Skin epidermis (tissue), 12 donors: ENCODE data around the gene MARCHF2.

Experiments used
- H3K27ac ChIP-seq, 21 experiments: fragments of 200-600 bp; sonication (generic) in 11 of 21; one replicate each; pipeline ENCODE4 v1.5.0; 2020; ENCODE audit warnings: mild to moderate bottlenecking in 3 of 21, inconsistent platforms in 2 of 21, moderate library complexity in 2 of 21
- H3K4me3 ChIP-seq, 7 experiments: fragments of 200-600 bp; sonication (generic) in 2 of 7; one replicate each; pipeline ENCODE4 v1.5.0; 2020; ENCODE audit warnings: inconsistent platforms in 2 of 7, mild to moderate bottlenecking in 2 of 7, moderate library complexity in 1 of 7

The MARCHF2 gene

DNA sequence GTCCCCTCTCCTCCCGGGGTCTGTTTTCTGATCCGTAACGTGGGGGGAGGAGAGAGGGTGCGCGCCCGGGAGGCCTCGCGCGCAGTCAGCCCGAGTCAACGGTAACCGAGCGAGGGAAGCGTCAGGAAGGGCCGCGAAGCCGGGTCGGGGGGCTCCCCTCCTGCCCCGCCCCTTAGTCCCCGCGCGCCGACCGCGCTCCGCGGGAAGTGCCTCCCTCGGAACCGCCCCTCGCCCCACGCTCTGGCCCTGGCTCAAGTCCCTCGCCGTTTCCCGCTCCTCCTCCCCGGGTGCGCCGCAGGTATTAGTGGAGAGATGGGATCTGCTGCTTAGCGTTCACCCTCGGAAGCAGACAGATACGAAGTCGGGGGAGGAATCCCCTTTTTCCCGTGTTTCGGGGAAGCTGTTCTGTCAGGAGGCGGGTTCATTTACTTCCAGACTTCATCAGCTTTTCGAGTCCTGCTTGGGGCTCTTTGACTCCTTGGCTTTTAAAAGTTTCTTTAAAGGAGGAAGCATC, 32.4 kb downstream of the MARCHF2 start:
- Histone ChIP-seq H3K4me3 (peak overlapping the region; percentile 65 to 98 (median 94)), H3K27ac (peak overlapping the region; percentile 85 to 100 (median 97))

DNA sequence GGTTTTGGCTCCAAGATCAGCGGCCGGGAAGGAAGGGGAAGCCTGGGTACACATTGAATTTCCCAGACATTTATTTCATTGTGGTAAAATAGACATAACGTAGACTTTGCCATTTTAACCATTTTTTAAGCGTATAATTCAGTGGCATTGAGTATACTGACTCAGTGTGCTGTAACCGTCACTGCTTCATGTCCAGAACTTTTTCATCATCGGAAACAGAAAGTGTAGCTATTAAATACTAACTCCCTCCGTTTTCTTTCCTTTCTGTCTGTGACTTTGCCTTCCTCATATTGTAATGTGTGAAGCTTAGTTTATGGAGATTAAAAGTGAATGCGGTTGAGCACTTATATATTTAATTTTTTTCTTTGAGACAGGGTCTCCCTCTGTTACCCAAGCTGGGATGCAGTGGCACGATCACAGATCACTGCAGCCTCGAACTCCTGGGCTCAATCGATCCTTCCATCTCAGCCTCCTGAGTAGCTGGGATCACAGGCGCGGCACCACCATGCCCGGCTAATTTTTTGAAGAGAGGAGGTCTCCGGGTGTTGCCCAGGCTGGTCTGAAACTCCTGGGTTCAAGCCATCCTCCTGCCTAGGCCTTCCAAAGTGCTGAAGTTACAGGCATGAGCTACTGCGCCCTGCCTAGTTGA, 33.1 kb downstream of the MARCHF2 start:
- H3K4me3 ChIP-seq, result peak overlapping the region; percentile 65 to 98 (median 94)
- peak overlapping the region in 18 of 21 experiments; percentile 85 to 100 (median 98) for H3K27ac ChIP-seq

DNA sequence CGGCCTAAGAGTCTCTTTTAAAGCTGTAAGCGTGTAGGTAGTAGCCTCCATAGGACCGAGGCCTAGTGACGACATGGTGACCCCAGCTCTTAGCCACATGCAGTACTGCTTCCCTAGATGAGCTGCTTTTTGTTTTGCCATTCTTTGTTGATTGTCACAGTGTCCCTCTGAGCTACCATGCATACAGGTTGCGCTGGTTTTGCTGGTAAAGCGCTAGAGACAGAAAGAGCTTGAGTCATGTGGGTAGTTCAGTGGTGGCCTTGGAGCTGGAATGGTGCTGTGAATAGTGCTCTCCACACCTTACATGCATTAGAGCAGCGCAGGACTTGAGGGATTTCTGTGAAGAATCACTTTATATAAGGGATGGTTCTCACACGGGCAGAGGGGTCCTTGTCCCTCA, 36.7 kb downstream of the MARCHF2 start:
- Histone ChIP-seq H3K4me3 (no peak overlapping the region), H3K27ac (peak overlapping the region in 4 of 21 experiments; percentile 14 to 28 (median 18))

DNA sequence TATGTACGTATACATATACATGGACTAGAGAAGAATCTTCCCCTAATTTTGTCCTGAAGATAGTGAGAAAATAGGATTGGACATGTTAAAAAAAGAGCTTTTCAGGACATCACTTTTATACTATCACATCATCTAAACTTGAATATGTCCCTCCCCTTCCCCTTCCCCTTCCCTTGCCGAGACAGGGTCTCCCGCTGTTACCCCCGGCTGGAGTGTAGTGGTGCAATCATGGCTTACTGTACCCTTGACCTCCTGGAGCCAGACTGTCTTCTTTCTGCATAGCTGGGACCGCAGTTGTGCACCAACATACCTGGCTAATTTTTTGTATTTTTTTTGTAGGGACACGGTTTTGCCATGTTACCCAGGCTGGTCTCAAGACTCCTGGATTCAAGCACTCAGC, 38.3 kb downstream of the MARCHF2 start:
- Histone ChIP-seq H3K27ac (peak overlapping the region in 1 of 21 experiments; percentile 31), H3K4me3 (no peak overlapping the region)

DNA sequence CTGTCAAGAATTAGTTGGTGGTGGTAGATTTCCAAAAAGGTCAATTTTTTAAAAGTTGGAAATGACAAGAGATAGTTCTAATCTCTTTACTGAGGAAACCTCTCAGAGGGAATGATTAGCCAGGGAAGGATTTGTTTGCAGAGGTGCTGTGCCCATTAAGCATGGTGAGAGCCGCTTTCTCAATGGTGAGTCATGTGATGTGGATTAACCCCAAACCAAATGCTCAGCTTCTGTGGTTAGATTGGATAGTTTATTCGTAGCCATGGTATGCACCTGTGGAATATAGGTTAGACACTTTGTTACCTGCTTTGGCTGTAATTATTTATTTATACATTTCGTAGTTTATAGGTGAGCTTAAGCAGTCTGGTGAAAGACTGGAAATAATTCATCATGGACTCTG, 38.8 kb downstream of the MARCHF2 start:
- no peak overlapping the region for H3K4me3 ChIP-seq
- peak overlapping the region in 1 of 21 experiments; percentile 31 for H3K27ac ChIP-seq

DNA sequence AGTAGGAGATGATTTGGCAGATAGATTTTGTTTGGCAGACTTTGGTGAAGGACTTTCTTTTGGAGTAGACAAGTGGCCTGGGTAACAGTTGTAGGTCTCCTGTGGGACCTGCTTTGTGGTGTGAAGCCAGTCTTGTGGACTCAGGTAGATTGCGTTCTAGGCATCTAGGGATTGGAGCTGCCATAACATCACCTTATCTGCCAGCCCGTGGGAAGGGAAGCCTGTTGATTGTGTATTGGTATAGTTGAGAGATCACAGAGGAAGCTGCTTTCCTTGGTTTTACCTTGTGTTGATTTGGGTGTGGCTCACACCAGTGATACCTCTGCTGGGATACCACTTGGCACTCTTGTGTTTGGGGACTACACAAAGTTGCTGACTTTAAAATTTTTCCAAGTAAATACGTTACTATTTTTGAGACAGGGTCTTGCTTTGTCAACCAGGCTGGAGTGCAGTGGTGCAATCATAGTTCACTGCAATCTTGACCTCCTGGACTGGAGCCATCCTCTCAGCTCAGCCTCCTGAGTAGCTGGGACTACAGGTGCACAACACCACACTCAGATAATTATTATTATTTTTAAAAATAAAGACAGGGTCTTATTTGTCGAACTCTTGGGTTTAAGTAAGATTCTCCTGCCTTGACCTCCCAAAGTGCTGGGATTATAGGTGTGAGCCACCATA, 39.5 kb downstream of the MARCHF2 start:
- no peak overlapping the region for H3K27ac ChIP-seq
- H3K4me3 ChIP-seq, result no peak overlapping the region

DNA sequence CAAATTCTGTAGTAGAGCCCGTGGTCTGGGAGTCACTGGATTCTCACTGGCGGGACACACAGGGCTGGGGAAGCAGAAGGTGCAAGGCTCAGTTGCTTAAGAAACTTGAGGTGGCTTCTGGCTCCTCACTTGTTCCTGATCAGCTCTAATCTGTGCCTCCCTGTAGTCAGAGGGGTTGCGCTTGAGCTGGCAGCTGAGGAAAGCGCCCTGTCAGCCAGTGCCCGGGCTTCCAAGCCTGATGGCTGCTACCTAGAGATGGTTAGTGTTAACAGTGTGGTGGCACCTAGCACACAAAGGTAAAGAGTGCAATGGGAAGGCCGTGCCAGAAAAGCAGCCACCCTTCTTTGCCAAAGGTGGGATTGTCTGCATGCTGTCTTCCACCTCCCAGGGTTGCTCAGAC, 40.5 kb downstream of the MARCHF2 start:
- H3K4me3 ChIP-seq, result no peak overlapping the region
- peak overlapping the region in 1 of 21 experiments; percentile 6 for H3K27ac ChIP-seq

DNA sequence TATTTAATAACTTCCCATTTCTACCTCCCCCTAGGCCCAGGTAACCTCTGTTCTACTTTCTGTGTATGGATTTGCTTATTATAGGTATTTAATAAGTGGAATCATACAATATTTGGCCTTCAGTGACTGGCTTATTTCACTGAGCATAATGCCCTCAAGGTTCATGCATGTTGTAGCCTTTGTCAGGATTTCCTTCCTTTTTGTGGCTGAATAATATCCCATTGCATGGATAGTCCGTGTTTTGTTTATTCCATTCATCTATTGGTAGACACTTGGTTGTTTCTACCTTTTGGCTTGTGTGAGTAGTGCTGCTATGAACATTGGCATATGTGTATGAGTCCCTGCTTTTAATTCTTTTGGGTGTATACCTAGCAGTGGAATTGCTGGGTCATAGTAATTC, 41.1 kb downstream of the MARCHF2 start:
- no peak overlapping the region for H3K4me3 ChIP-seq
- H3K27ac ChIP-seq, result no peak overlapping the region

DNA sequence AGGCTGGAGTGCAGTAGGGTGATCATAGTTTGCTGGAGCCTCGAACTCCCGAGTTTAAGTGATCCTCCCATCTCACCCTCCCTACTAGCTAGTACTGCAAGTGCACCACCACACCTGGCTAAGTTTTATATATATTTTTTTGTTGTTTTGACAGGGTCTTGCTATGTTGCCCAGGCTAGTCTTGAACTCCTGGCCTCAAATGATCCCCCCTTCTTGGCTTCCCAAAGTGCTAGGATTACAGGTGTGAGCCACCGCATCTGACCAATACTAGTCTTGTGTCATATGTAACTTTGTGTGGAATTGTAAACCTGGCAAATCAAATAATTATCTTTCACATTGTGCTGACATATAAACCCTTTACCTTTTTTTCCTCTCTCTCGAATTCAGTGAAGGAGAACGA, 41.9 kb downstream of the MARCHF2 start:
- Histone ChIP-seq H3K27ac (no peak overlapping the region), H3K4me3 (no peak overlapping the region)

DNA sequence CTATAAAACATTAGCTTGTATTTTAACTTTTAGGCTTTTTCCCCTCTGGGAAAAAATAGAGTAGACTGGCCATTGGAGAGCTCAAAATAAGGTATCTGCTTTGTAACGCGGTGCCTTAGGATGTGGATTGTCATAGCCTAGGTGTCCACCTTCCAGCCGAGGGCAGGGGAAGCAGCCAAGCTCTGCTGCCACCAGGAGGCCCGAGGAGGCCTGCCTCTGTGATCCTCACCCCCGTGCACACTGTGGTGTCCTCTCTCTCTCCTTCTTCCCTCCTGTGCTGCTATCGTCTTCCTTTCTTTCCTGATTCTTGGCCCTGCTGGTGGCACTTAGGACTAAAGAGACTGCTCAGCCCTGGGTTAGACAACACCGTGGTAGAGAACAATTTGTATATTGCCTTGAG, 43.0 kb downstream of the MARCHF2 start:
- Histone ChIP-seq H3K4me3 (no peak overlapping the region), H3K27ac (no peak overlapping the region)

DNA sequence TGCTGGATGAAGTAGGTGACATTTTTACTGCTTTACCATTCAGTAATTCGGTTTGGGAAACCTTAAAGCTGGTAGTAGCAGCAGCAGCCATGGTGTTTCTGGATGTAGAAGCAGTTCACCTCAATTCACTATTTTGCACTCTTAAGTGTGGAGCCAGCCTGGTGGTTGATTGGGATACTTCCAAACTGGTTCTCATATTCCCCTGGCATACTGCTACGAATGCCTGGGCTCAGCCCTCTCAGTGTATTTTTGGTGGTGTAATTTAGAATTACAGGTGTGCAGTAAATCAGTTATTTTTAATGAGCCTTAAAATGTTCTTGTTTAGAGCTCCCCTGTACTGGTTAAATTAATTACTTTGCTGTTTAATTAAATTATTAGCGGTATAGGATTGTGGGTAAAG, 44.1 kb downstream of the MARCHF2 start:
- Histone ChIP-seq H3K27ac (no peak overlapping the region), H3K4me3 (no peak overlapping the region)

DNA sequence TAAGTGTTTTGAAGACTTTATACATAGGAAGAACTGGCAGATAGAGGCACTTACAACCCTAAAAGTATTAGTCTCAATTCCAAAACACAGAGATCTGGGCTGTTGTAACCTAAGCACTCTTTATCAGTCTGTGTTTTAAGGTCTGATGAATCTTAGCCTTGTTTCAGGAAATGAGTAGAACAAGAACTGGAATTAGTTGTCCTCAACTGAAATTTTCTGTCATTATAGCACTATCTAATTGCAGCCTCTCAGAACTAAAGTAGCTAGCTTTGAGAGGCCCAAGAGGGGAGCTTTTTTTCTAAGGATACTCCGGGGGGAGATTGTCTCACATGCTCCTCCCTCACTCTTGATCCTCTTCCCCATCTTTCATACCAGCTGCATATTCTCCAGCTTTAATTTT, 44.7 kb downstream of the MARCHF2 start:
- Histone ChIP-seq H3K4me3 (no peak overlapping the region), H3K27ac (no peak overlapping the region)

DNA sequence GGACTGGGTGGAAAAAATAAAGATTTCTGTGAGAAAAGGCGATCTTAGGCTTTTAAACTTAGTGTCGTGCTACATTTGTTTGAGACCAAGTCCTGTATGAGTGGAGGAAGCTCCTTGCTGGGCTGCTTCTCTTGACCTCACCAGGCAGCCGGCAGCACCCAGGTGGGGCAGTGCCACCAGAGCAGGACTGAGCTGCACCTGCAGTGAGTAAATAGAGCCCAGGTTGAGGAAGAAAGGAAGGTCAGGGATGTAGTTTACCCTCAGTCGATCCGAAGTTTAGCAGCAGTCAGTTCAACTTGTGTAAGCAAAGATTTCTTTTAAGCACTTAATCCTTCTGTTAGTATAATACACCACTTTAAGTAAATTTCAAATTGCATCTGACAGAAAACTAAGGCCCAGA, 45.3 kb downstream of the MARCHF2 start:
- H3K27ac ChIP-seq, result no peak overlapping the region
- no peak overlapping the region for H3K4me3 ChIP-seq

DNA sequence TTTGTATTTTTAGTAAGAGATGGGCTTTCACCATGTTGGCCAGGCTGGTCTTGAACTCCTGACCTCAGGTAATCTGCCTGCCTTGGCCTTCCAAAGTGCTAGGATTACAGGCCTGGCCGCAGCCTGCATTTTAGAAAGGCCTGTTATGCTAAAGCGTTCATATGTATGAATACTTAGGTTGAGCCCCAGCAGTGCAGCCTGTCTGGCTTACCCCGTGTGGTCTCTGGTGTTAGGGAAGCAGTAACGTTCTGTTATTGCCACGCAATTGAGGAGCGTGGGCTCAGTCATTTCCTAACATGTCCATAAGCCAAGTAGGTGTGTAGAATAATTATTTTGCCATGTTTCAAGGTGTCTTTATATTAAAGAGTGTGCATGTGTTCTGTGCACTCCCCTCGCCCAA, 46.0 kb downstream of the MARCHF2 start:
- Histone ChIP-seq H3K27ac (peak overlapping the region in 2 of 21 experiments; percentile 17 to 27), H3K4me3 (no peak overlapping the region)

DNA sequence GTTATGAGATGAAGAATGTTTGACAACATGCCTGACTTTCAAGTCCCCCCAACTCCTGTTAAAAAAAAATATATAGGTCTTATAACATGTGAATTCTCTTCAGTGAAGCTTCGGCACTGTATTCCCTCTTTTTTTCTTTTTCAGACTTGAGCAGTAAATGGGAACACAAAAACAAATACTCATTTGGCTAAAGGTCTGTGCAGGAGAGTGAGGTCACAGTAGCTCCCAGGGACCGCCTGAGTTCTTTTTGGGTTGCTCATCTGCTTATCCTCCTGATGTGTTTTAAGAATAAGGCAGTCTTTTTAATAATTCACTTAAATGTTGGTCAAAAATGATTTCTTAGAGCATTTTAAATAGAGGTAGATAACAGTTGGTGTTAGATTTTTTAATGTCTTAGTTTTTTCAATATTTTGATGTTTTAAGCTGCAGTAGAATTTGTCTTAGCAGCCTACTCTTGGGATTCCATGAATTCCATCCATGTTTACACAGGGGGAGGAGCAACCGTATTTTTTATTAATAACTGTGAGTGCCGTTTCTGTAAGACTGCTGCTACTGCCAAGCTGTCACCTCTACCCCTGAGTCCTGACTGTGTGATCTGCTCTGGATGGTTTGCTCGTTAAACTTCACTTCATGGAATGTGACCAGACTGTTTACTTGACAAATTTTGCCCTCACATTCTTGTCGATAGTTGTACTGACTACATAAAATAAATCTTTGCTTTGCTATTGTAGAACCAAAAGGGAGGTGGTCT, 46.6 kb downstream of the MARCHF2 start:
- no peak overlapping the region for H3K4me3 ChIP-seq
- H3K27ac ChIP-seq, result peak overlapping the region in 6 of 21 experiments; percentile 1 to 49 (median 22)

DNA sequence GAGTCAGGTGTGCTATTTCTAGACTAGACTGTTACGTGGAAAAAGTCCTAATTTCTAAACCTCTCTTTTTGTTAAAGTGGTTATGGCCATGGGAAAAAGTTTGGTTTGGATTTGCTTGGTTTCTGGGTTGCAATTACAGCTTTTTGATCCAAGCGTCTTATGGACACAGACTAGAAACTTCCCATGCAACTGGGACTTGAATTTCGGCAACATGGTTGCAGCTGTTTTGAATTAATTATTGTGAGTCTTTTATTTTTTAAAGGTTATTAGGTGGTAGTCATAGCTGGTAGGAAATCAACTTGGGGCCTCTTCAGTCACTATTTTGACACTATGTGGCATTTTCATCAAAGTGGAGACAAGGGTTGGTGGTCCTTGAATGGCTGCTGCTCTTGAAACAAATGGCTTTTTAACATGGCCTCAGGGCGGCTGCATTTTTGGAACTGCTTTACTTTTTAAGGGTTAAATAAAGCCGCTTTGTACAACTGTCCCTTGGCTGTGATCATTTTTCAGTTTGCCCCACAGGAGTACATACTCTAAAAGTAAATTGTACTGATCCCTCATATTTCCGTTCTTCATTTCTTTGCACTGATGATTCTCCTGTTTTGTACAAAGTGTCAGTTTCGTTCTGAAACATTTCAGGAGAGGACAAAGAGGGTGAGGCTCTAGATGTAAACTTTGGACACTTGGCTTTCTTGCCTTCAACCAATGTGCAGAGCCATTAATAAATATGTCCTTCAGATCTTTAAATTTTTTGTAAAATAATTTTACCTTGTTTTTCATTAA, 47.6 kb downstream of the MARCHF2 start:
- Histone ChIP-seq H3K27ac (peak overlapping the region in 5 of 21 experiments; percentile 1 to 49 (median 8)), H3K4me3 (no peak overlapping the region)

DNA sequence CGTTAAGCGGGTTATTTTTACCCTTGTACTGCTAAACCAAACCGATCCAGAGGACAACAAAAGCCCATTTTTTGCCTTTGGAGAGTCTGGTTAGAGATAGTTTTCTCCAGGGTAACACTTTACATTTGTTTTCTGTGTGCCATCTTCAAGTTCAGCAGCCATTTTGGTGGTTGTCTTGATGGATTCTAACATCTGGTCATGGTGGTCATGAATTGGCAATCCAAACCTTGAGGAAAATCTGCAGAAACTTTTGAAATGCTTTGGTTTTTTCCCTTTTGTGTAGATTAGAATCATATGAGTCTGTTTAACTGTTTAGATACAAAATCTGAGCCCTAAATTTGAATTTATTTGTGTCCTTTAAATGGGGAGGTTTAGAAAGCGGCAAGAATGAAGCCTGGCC, 48.3 kb downstream of the MARCHF2 start:
- Histone ChIP-seq H3K27ac (peak overlapping the region in 2 of 21 experiments; percentile 12 to 21), H3K4me3 (no peak overlapping the region)

DNA sequence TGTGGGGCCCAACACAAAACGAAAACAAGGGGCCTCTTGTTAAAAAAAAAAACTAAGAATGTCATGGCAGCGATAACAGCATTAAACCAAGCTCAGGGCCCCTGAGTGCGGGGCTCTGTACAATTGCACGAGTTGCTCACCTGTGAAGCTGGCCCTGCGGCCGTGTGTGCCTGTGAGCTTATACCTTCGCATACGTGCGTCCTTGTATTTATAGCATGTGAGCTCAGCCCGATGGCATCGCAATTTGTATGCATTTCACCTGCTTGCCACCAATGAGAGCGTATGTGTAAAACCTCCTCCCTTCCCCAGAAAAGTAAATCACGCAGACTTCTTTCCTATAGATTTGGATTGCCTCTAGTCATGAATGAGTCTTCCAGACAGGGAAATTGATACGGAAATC, 48.8 kb downstream of the MARCHF2 start:
- Histone ChIP-seq H3K27ac (peak overlapping the region in 1 of 21 experiments; percentile 11), H3K4me3 (no peak overlapping the region)

DNA sequence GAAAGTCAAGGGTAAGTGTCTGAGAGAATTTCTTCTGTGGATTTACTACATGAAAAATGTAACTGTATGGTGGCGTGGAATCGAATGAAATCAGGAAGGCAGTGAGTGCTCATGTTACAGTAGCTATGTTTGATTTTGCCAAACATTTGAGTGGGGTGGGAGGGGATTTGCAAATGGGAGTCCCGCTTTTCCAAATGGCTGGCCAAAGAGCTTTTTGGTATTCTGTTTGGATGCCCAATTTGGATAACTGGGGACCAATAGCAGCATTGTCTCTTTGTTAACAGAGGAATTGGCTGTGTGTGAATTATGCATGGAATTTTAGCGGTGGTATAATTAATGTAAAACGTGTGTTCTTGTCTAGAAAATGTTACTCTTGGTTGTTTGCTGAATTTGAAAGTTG, 49.5 kb downstream of the MARCHF2 start:
- H3K27ac ChIP-seq, result peak overlapping the region in 1 of 21 experiments; percentile 11

DNA sequence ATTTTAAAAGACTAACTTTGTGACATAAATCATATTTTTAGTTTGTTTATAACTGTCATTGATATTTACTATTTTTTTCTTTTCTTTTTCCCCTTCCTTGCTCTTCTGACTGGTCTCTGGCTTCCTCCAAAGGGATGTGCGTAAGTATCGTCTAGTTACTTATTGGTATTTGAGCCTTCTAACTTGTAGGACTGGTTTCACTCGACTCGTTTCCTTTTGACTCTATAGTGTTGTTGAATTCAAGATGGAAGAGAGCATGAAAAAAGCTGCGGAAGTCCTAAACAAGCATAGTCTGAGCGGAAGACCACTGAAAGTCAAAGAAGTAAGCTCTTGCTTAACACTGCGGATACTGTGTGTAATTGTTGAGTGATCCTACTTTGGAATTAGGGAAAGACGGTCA, 50.3 kb downstream of the MARCHF2 start:
- H3K27ac ChIP-seq, result no peak overlapping the region
- H3K4me3 ChIP-seq, result no peak overlapping the region

More for the DNA sequence above, 49.5 kb downstream of the MARCHF2 start:
- H3K4me3 ChIP-seq, result no peak overlapping the region
